HEK293T (cell line): ENCODE data around the gene HPDL.

Source experiments
- ARNT ChIP-seq: fragments of 450-650 bp; IDR thresholded peaks from 2 replicates; pipeline ENCODE4 v1.6.1; 2017; ENCODE audit warnings: mild to moderate bottlenecking
- BHLHE40 ChIP-seq: fragments of 450-650 bp; IDR thresholded peaks from 2 replicates; pipeline ENCODE4 v1.6.1; 2016; ENCODE audit warnings: mild to moderate bottlenecking, moderate library complexity, borderline replicate concordance
- CTBP1 ChIP-seq: fragments of 450-650 bp; IDR thresholded peaks from 2 replicates; pipeline ENCODE4 v1.6.1; 2016; ENCODE audit warnings: borderline replicate concordance
- ELF4 ChIP-seq: fragments of 450-650 bp; IDR thresholded peaks from 2 replicates; pipeline ENCODE4 v1.6.1; 2017; ENCODE audit warnings: antibody characterized with exemption
- FOXA1 ChIP-seq: fragments of 450-650 bp; IDR thresholded peaks from 2 replicates; pipeline ENCODE4 v1.6.1; 2016; ENCODE audit warnings: mild to moderate bottlenecking
- FOXK2 ChIP-seq: fragments of 450-650 bp; IDR thresholded peaks from 2 replicates; pipeline ENCODE4 v1.6.1; 2016; ENCODE audit warnings: mild to moderate bottlenecking
- FOXM1 ChIP-seq: fragments of 450-650 bp; IDR thresholded peaks from 2 replicates; pipeline ENCODE4 v1.6.1; 2017; ENCODE audit warnings: mild to moderate bottlenecking, borderline replicate concordance
- HDGF ChIP-seq: fragments of 450-650 bp; IDR thresholded peaks from 2 replicates; pipeline ENCODE4 v1.6.1; 2017; ENCODE audit warnings: antibody characterized with exemption, borderline replicate concordance
- L3MBTL2 ChIP-seq: fragments of 450-650 bp; conservative IDR thresholded peaks from 2 replicates; pipeline ENCODE4 v1.6.1; 2016; ENCODE audit warnings: mild to moderate bottlenecking
- LEF1 ChIP-seq: fragments of 450-650 bp; IDR thresholded peaks from 2 replicates; pipeline ENCODE4 v1.6.1; 2017; ENCODE audit warnings: mild to moderate bottlenecking, borderline replicate concordance
- NFRKB ChIP-seq: fragments of 450-650 bp; IDR thresholded peaks from 2 replicates; pipeline ENCODE4 v1.6.1; 2016; ENCODE audit warnings: mild to moderate bottlenecking, moderate library complexity
- SP1 ChIP-seq: fragments of 450-650 bp; IDR thresholded peaks from 2 replicates; pipeline ENCODE4 v1.6.1; 2017
- SUZ12 ChIP-seq: fragments of 450-650 bp; IDR thresholded peaks from 2 replicates; pipeline ENCODE4 v1.6.1; 2016; ENCODE audit warnings: mild to moderate bottlenecking
- TARDBP ChIP-seq: fragments of 450-650 bp; IDR thresholded peaks from 2 replicates; pipeline ENCODE4 v1.6.1; 2016

- TF ChIP-seq SP1 (no peak), FOXA1 (no peak), FOXM1 (no peak), TARDBP (no peak), L3MBTL2 (no peak), ARNT (no peak), SUZ12 (no peak), FOXK2 (no peak), ELF4 (no peak), LEF1 (no peak), CTBP1 (no peak), NFRKB (no peak), HDGF (no peak), BHLHE40 (no peak)
Measured at GRCh38 chr1:45345014-45345413, 18.3 kb downstream of the HPDL start.
